ENCODE measurements around the gene MARK4. TPM values are rescaled to one million over a fixed set of nuclear protein-coding genes. Genes with fewer than 3 reads are reported as not detected.

Gene MARK4
- total RNA-seq, 1 donor from 2014 or later: 10.8 TPM

DNA sequence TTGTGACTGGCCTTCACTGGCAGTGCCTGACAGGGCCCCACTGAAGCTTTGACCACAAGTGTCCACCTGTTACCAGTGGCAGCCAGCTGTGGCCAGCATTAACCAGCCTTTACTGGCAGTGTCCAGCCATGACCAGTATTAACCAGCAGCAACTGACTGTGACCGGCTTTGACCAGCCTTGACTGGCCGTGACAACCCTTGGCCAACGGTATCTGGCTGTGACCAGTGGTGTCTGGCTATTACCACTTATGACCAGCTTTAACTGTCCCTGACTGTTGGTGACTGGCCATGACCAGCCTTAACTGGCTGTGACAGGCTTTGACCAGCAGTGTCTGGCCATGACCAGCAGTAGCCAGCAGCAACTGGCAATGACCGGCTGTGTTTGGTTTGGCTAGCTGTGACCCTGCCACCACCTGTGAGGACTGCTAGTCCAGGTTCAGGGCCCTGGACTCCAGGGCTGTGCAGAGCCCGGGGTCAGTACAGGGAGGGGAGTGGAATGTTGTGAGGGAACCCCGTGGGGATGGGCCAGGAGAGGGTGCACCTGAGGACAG, 39.4 kb downstream of the MARK4 start:
- no peak overlapping the region for H3K4me3 ChIP-seq (ENCODE audit: low read depth, low read length)
- H3K36me3 ChIP-seq (ENCODE audit: control insufficient read depth, insufficient read depth, low read length): peaks cover 19% of the 10 kb centered on the region
- TF ChIP-seq, protein P1, sequence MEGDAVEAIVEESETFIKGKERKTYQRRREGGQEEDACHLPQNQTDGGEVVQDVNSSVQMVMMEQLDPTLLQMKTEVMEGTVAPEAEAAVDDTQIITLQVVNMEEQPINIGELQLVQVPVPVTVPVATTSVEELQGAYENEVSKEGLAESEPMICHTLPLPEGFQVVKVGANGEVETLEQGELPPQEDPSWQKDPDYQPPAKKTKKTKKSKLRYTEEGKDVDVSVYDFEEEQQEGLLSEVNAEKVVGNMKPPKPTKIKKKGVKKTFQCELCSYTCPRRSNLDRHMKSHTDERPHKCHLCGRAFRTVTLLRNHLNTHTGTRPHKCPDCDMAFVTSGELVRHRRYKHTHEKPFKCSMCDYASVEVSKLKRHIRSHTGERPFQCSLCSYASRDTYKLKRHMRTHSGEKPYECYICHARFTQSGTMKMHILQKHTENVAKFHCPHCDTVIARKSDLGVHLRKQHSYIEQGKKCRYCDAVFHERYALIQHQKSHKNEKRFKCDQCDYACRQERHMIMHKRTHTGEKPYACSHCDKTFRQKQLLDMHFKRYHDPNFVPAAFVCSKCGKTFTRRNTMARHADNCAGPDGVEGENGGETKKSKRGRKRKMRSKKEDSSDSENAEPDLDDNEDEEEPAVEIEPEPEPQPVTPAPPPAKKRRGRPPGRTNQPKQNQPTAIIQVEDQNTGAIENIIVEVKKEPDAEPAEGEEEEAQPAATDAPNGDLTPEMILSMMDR (IDR thresholded peaks at IDR 0.05; ENCODE audit: insufficient read depth, low read length, severe bottlenecking): no peak
- FAIRE-seq (no peak), DNase-seq (ENCODE audit: low read depth) (no peak)
- no peaks in the 10 kb centered on the region for H3K27me3 ChIP-seq (ENCODE audit: control insufficient read depth, insufficient read depth, low read length)

DNA sequence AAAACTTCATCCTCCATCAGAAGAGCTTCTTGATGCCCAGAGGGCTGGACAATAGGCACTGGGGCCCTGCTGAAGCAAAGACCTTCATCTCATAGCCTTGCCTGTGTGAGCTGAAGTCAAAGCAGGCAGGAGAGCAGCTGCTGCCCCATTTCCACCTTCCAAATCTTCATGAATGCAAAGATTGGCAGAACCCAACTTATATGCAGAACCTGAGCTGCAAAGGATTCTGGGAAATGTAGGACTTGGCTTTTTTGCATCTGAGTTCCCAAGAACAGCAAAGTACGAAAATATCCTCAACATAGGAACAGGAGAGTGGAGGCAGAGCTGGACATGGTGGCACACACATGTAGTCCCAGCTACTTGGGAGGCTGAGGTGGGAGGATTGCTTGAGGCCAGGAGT, 40.8 kb downstream of the MARK4 start:
- no peaks in the 10 kb centered on the region for H3K27me3 ChIP-seq (ENCODE audit: control insufficient read depth, insufficient read depth, low read length)
- FAIRE-seq (no peak), DNase-seq (ENCODE audit: low read depth) (no peak)
- H3K36me3 ChIP-seq (ENCODE audit: control insufficient read depth, insufficient read depth, low read length): peaks cover 19% of the 10 kb centered on the region
- TF ChIP-seq, protein P1 (IDR thresholded peaks at IDR 0.05; ENCODE audit: insufficient read depth, low read length, severe bottlenecking): no peak
- H3K4me3 ChIP-seq (ENCODE audit: low read depth, low read length): no peak overlapping the region

DNA sequence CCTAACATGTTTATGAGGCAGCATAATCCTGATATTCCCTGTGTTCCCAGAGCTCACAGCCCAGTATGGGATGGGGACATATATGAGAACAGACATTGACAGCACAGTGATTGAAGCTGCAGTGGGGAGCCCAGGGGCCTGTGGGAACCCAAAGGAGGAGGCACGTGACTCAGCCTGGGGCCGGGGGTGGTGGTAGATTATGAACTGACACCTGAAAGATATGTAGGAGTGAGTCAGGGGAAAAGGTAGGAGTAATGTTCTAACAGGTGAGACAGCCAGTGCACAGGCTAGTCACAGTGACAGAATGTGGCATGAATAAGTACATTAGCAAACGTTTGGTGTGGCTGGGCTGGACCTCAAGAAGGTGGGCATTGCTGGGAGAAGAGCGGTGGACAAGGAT, 42.6 kb downstream of the MARK4 start:
- no peak overlapping the region for H3K4me3 ChIP-seq (ENCODE audit: low read depth, low read length)
- H3K27me3 ChIP-seq (ENCODE audit: control insufficient read depth, insufficient read depth, low read length): no peaks in the 10 kb centered on the region
- FAIRE-seq: no peak
- DNase-seq (ENCODE audit: low read depth): peak; percentile 55
- TF ChIP-seq, protein P1 (IDR thresholded peaks at IDR 0.05; ENCODE audit: insufficient read depth, low read length, severe bottlenecking): no peak
- peaks cover 13% of the 10 kb centered on the region for H3K36me3 ChIP-seq (ENCODE audit: control insufficient read depth, insufficient read depth, low read length)

- no peak overlapping the region for H3K4me3 ChIP-seq (ENCODE audit: low read depth, low read length)
- H3K27me3 ChIP-seq (ENCODE audit: control insufficient read depth, insufficient read depth, low read length): no peaks in the 10 kb centered on the region
- DNase-seq (ENCODE audit: low read depth) (no peak), FAIRE-seq (no peak)
- peaks cover 14% of the 10 kb centered on the region for H3K36me3 ChIP-seq (ENCODE audit: control insufficient read depth, insufficient read depth, low read length)
- TF ChIP-seq, protein P1 (IDR thresholded peaks at IDR 0.05; ENCODE audit: insufficient read depth, low read length, severe bottlenecking): no peak
Observed at GRCh38 chr19:45294291-45295029, 43.4 kb downstream of the MARK4 start.

GRCh38 chr19:45295873-45296272, 44.8 kb downstream of the MARK4 start:
- H3K36me3 ChIP-seq (ENCODE audit: control insufficient read depth, insufficient read depth, low read length): peaks cover 10% of the 10 kb centered on the region
- no peaks in the 10 kb centered on the region for H3K27me3 ChIP-seq (ENCODE audit: control insufficient read depth, insufficient read depth, low read length)
- DNase-seq (ENCODE audit: low read depth) (no peak), FAIRE-seq (no peak)
- no peak overlapping the region for H3K4me3 ChIP-seq (ENCODE audit: low read depth, low read length)
- TF ChIP-seq, protein P1 (IDR thresholded peaks at IDR 0.05; ENCODE audit: insufficient read depth, low read length, severe bottlenecking): no peak

Data from bronchial epithelial cell (primary cell).